HG03196 (cell line): ENCODE measurements around the gene MAST1.
"Not testable (repeated sequence)": the region's sequence is repeated elsewhere in the genome, so short reads cannot be mapped to it uniquely, and the experiment has no call there.

Experiments
- ATAC-seq: cut with Tn5 transposase; IDR thresholded peaks from one replicate; pipeline ENCODE4 v1.9.1; 2021; ENCODE audit not compliant: unreplicated experiment

MAST1 gene

GRCh38 chr19:12838886-12839756 lies 806 bp downstream of the MAST1 start:
- ATAC-seq, result no peak

GRCh38 chr19:12840091-12841079 lies 2.1 kb downstream of the MAST1 start:
- no peak for ATAC-seq

- ATAC-seq, result no peak
Observed at GRCh38 chr19:12841094-12841493, 2.8 kb downstream of the MAST1 start.

- ATAC-seq, result no peak
Observed at GRCh38 chr19:12842511-12842910, 4.2 kb downstream of the MAST1 start.

GRCh38 chr19:12843328-12843727 lies 5.0 kb downstream of the MAST1 start:
- ATAC-seq, result no peak

GRCh38 chr19:12843999-12844732 lies 5.9 kb downstream of the MAST1 start:
- no peak for ATAC-seq

- ATAC-seq, result not testable (repeated sequence)
Observed at GRCh38 chr19:12846613-12847012, 8.3 kb downstream of the MAST1 start.

GRCh38 chr19:12847159-12848139 lies 9.1 kb downstream of the MAST1 start:
- no peak for ATAC-seq

- ATAC-seq, result no peak
Observed at GRCh38 chr19:12856653-12857052, 18.3 kb downstream of the MAST1 start.

GRCh38 chr19:12858041-12858928 lies 20.0 kb downstream of the MAST1 start:
- ATAC-seq, result no peak

- ATAC-seq, result no peak
Observed at GRCh38 chr19:12859546-12859945, 21.2 kb downstream of the MAST1 start.

- ATAC-seq, result no peak
Observed at GRCh38 chr19:12864143-12864542, 25.8 kb downstream of the MAST1 start.

- no peak for ATAC-seq
Observed at GRCh38 chr19:12864721-12865715, 26.7 kb downstream of the MAST1 start.

- no peak for ATAC-seq
Observed at GRCh38 chr19:12865746-12866415, 27.6 kb downstream of the MAST1 start.

- no peak for ATAC-seq
Observed at GRCh38 chr19:12866416-12867119, 28.3 kb downstream of the MAST1 start.
